Uterus (tissue), 4 donors: ENCODE results near the gene ADK. TPM values are rescaled to one million over a fixed set of nuclear protein-coding genes. Genes with fewer than 3 reads are reported as not detected.

ENCODE experiments used
- DNase-seq, 2 donors: peaks; one replicate each; pipeline ENCODE4 v3.0.0-alpha.2; 2019 to 2020
- H3K27ac ChIP-seq, 2 donors: fragments of 200-600 bp; sonication (generic); 1 replicate in 1 of 2; 2 replicates in 1 of 2; pipeline ENCODE4 v1.5.1; 2016 to 2018
- H3K27me3 ChIP-seq, 2 donors: fragments of 200-600 bp; sonication (generic); one replicate each; pipeline ENCODE4 v1.5.1; 2018 to 2019; ENCODE audit warnings: control low read depth in 1 of 2
- H3K36me3 ChIP-seq, 2 donors: fragments of 200-600 bp; sonication (generic); one replicate each; pipeline ENCODE4 v1.5.1; 2019; ENCODE audit warnings: control low read depth in 1 of 2
- H3K4me1 ChIP-seq, 2 donors: fragments of 200-600 bp; sonication (generic); one replicate each; pipeline ENCODE4 v1.5.1; 2018 to 2019; ENCODE audit warnings: control low read depth in 1 of 2
- H3K4me3 ChIP-seq, 2 donors: fragments of 200-600 bp; sonication (generic); 1 replicate in 1 of 2; 2 replicates in 1 of 2; pipeline ENCODE4 v1.5.1; 2018 to 2019; ENCODE audit warnings: mild to moderate bottlenecking in 1 of 2
- H3K9me3 ChIP-seq, 2 donors: fragments of 200-600 bp; sonication (generic); one replicate each; pipeline ENCODE4 v1.5.1; 2019; ENCODE audit warnings: control low read depth in 1 of 2
- CTCF ChIP-seq, 4 experiments: fragments of 200-600 bp in 2 of 4; fragments of 450-650 bp in 2 of 4; sonication (generic) in 2 of 4; IDR thresholded peaks; one replicate each; pipeline ENCODE4 v1.5.1; 2016 to 2019; ENCODE audit warnings: antibody characterized with exemption in 4 of 4, mild to moderate bottlenecking in 2 of 4, moderate library complexity in 1 of 4
- POLR2A ChIP-seq, 2 donors: fragments of 450-650 bp; IDR thresholded peaks; one replicate each; pipeline ENCODE4 v1.6.1; 2016; ENCODE audit warnings: antibody characterized with exemption in 2 of 2, mild to moderate bottlenecking in 1 of 2, moderate library complexity in 1 of 2
- intact Hi-C: fragments of 100-400 bp; cut with DNase I; formaldehyde crosslinking; loops from one replicate; pipeline ENCODE4 v1.15.1; 2023; ENCODE audit warnings: low total_unique reads
- total RNA-seq, 4 donors: library from RNA; depleted of rRNA in 3 of 4; stranded (reverse); fragments of >200 nt in 3 of 4; gene quantifications; one replicate each; pipeline versions ENCODE4 v1.1.0 to v1.2.4, GENCODE V29; 2014 to 2023
- donor health status: DM: yes; HTN: yes; CAD: no.

ADK gene
- total RNA-seq, 4 donors from 2014 or later, result 12.6 to 41.1 (median 19.0) TPM

- Histone ChIP-seq H3K9me3 (no peaks in the 10 kb centered on the region), H3K27me3 (no peaks in the 10 kb centered on the region), H3K4me3 (no peak overlapping the region), H3K27ac (peak overlapping the region; percentile 56 to 62), H3K36me3 (no peaks in the 10 kb centered on the region), H3K4me1 (peaks cover 5 to 11% of the 10 kb centered on the region in 2 donors)
- TF ChIP-seq CTCF (IDR thresholded peaks at IDR 0.05) (no peak), POLR2A (IDR thresholded peaks at IDR 0.05) (no peak)
- intact Hi-C loops, result no loop called here
- DNase-seq, result peak in 1 of 2 donors; percentile 41
These were observed 435.1 kb downstream of the ADK start for GRCh38 chr10:74586088-74586585.

DNA sequence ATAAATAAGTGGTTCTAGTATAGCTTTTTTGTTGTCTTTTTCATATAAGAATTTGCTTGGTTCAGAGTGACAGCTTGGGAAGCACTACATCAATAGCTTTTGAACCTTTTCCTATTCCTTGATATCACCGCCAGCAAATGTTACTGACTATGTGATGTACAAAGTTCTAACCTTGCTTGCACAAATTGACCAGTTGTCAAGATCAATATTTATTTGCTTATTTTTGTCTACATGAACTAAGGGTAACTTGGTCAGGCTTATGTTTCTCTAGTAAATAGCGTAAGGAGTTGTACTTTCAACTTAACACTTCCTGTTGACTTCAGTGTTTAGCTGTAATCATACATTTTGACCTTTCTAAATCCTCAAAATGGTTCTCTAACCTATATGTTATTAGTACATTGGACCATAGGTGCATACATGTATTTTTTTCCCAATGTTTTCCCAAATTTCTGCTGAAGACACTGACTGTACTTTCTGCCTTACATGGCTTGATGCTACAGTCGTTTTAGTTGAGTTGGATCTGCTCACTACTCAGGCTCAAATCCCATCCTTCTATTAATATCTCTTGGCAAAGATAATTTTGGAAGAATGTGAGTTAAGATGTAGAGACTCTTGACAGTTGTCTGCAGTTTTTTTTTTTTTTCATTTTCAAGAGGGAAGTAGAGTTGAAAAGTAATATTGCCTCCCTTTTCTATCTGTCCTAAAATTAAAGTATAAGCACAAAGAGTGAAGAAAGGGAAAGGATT is 436.3 kb downstream of the ADK start:
- H3K9me3 ChIP-seq, result no peaks in the 10 kb centered on the region
- peak overlapping the region; percentile 41 to 62 for H3K27ac ChIP-seq
- intact Hi-C loops, result no loop called here
- peaks cover 5 to 11% of the 10 kb centered on the region in 2 donors for H3K4me1 ChIP-seq
- no peak overlapping the region for H3K4me3 ChIP-seq
- H3K36me3 ChIP-seq, result no peaks in the 10 kb centered on the region
- no peaks in the 10 kb centered on the region for H3K27me3 ChIP-seq
- DNase-seq, result no peak
- no peak for TF ChIP-seq POLR2A (IDR thresholded peaks at IDR 0.05)
- no peak for TF ChIP-seq CTCF (IDR thresholded peaks at IDR 0.05)

- Histone ChIP-seq H3K4me1 (peaks cover 5 to 11% of the 10 kb centered on the region in 2 donors), H3K27me3 (no peaks in the 10 kb centered on the region), H3K9me3 (no peaks in the 10 kb centered on the region), H3K36me3 (no peaks in the 10 kb centered on the region), H3K27ac (peak overlapping the region; percentile 61 to 62), H3K4me3 (no peak overlapping the region)
- intact Hi-C loops, result no loop called here
- TF ChIP-seq CTCF (IDR thresholded peaks at IDR 0.05), result no peak
- no peak for TF ChIP-seq POLR2A (IDR thresholded peaks at IDR 0.05)
- peak; percentile 92 to 95 for DNase-seq
These were observed 438.2 kb downstream of the ADK start for GRCh38 chr10:74589226-74589673.

- peaks cover 5 to 7% of the 10 kb centered on the region in 2 donors for H3K4me1 ChIP-seq
- no peaks in the 10 kb centered on the region for H3K27me3 ChIP-seq
- intact Hi-C loops, result no loop called here
- H3K4me3 ChIP-seq, result no peak overlapping the region
- no peak for DNase-seq
- peak overlapping the region; percentile 61 to 62 for H3K27ac ChIP-seq
- H3K36me3 ChIP-seq, result no peaks in the 10 kb centered on the region
- no peaks in the 10 kb centered on the region for H3K9me3 ChIP-seq
- TF ChIP-seq POLR2A (IDR thresholded peaks at IDR 0.05), result no peak
These were observed 438.8 kb downstream of the ADK start for GRCh38 chr10:74589851-74590250.

- no peak for DNase-seq
- TF ChIP-seq POLR2A (IDR thresholded peaks at IDR 0.05), result no peak
- no peak for TF ChIP-seq CTCF (IDR thresholded peaks at IDR 0.05)
- no peaks in the 10 kb centered on the region for H3K36me3 ChIP-seq
- intact Hi-C loops, result no loop called here
- no peaks in the 10 kb centered on the region for H3K9me3 ChIP-seq
- H3K4me1 ChIP-seq, result peaks cover 0 to 4% of the 10 kb centered on the region in 2 donors
- no peaks in the 10 kb centered on the region for H3K27me3 ChIP-seq
- H3K4me3 ChIP-seq, result no peak overlapping the region
- no peak overlapping the region for H3K27ac ChIP-seq
These were observed 442.4 kb downstream of the ADK start for GRCh38 chr10:74593470-74593869.
